Ascending aorta (tissue), 2 donors: Measurements from ENCODE around the gene EDN2. TPM values are rescaled to one million over a fixed set of nuclear protein-coding genes. Genes with fewer than 3 reads are reported as not detected.

Source experiments
- DNase-seq, 2 donors: peaks; one replicate each; pipeline ENCODE4 v3.0.0-alpha.2; 2019; ENCODE audit warnings: low spot score in 2 of 2
- H3K27ac ChIP-seq, 2 donors: fragments of 200-600 bp; sonication (generic); one replicate each; pipeline ENCODE4 v1.5.1; 2016 to 2017; ENCODE audit warnings: mild to moderate bottlenecking in 1 of 2
- H3K27me3 ChIP-seq: fragments of 200-600 bp; sonication (generic); one replicate; pipeline ENCODE4 v1.5.1; 2017
- H3K36me3 ChIP-seq, 2 donors: fragments of 200-600 bp; sonication (generic); one replicate each; pipeline ENCODE4 v1.5.1; 2016
- H3K4me1 ChIP-seq, 2 donors: fragments of 200-600 bp; sonication (generic); one replicate each; pipeline ENCODE4 v1.5.1; 2016 to 2017; ENCODE audit warnings: mild to moderate bottlenecking in 1 of 2
- H3K4me3 ChIP-seq, 2 donors: fragments of 200-600 bp; sonication (generic); one replicate each; pipeline ENCODE4 v1.5.1; 2016 to 2017; ENCODE audit warnings: mild to moderate bottlenecking in 1 of 2
- H3K9me3 ChIP-seq, 2 donors: fragments of 200-600 bp; sonication (generic); one replicate each; pipeline ENCODE4 v1.5.1; 2016
- CTCF ChIP-seq, 3 experiments: fragments of 200-600 bp in 2 of 3; fragments of 450-650 bp in 1 of 3; sonication (generic) in 2 of 3; IDR thresholded peaks; one replicate each; pipeline ENCODE4 v1.5.1; 2016 to 2019; ENCODE audit warnings: antibody characterized with exemption in 3 of 3, mild to moderate bottlenecking in 1 of 3, moderate library complexity in 1 of 3
- intact Hi-C: fragments of 100-400 bp; cut with DNase I; formaldehyde crosslinking; loops from one replicate; pipeline ENCODE4 v1.15.1; 2023
- total RNA-seq: library from RNA; depleted of rRNA; stranded (reverse); fragments of >200 nt; gene quantifications from one replicate; pipeline ENCODE4 v1.1.0, GENCODE V29; 2016

Gene EDN2
- total RNA-seq, 1 donor from 2014 or later: not detected

GRCh38 chr1:41439234-41439633 is 45.2 kb downstream of the EDN2 start:
- Histone ChIP-seq H3K27me3 (no peaks in the 10 kb centered on the region), H3K36me3 (no peaks in the 10 kb centered on the region), H3K27ac (no peak overlapping the region), H3K4me3 (no peak overlapping the region), H3K9me3 (no peaks in the 10 kb centered on the region), H3K4me1 (no peaks in the 10 kb centered on the region)
- DNase-seq: no peak
- intact Hi-C loops: loop anchor here (10.0 kb wide), 1 partner anchor 284 kb away; no protein-coding TSS in a partner anchor
- TF ChIP-seq CTCF (IDR thresholded peaks at IDR 0.05): no peak

- Histone ChIP-seq H3K27ac (no peak overlapping the region), H3K9me3 (no peaks in the 10 kb centered on the region), H3K4me3 (no peak overlapping the region), H3K4me1 (peaks cover 0 to under 1% of the 10 kb centered on the region in 2 donors), H3K36me3 (no peaks in the 10 kb centered on the region), H3K27me3 (no peaks in the 10 kb centered on the region)
- TF ChIP-seq CTCF (IDR thresholded peaks at IDR 0.05): no peak
- no peak for DNase-seq
- intact Hi-C loops: loop anchor here (10.0 kb wide), 1 partner anchor 284 kb away; no protein-coding TSS in a partner anchor
Observed at GRCh38 chr1:41438711-41439110, 45.8 kb downstream of the EDN2 start.

GRCh38 chr1:41437011-41437355 is 47.5 kb downstream of the EDN2 start:
- intact Hi-C loops: loop anchor here (10.0 kb wide), 1 partner anchor 282 kb away; no protein-coding TSS in a partner anchor
- Histone ChIP-seq H3K4me1 (peaks cover 12 to 18% of the 10 kb centered on the region in 2 donors), H3K36me3 (no peaks in the 10 kb centered on the region), H3K27me3 (no peaks in the 10 kb centered on the region), H3K9me3 (no peaks in the 10 kb centered on the region), H3K4me3 (no peak overlapping the region), H3K27ac (no peak overlapping the region)
- no peak for TF ChIP-seq CTCF (IDR thresholded peaks at IDR 0.05)
- DNase-seq: no peak

GRCh38 chr1:41436281-41437010 is 48.0 kb downstream of the EDN2 start:
- Histone ChIP-seq H3K27me3 (no peaks in the 10 kb centered on the region), H3K27ac (no peak overlapping the region), H3K36me3 (no peaks in the 10 kb centered on the region), H3K9me3 (no peaks in the 10 kb centered on the region), H3K4me1 (peaks cover 17 to 23% of the 10 kb centered on the region in 2 donors), H3K4me3 (no peak overlapping the region)
- intact Hi-C loops: loop anchor here (10.0 kb wide), 1 partner anchor 282 kb away; no protein-coding TSS in a partner anchor
- no peak for TF ChIP-seq CTCF (IDR thresholded peaks at IDR 0.05)
- DNase-seq: no peak

- no peaks in the 10 kb centered on the region for H3K9me3 ChIP-seq
- intact Hi-C loops: loop anchor here (10.0 kb wide), 1 partner anchor 281 kb away; no protein-coding TSS in a partner anchor
- peaks cover 22 to 30% of the 10 kb centered on the region in 2 donors for H3K4me1 ChIP-seq
- no peaks in the 10 kb centered on the region for H3K27me3 ChIP-seq
- H3K27ac ChIP-seq: no peak overlapping the region
- H3K36me3 ChIP-seq: no peaks in the 10 kb centered on the region
- no peak for DNase-seq
- no peak overlapping the region for H3K4me3 ChIP-seq
- no peak for TF ChIP-seq CTCF (IDR thresholded peaks at IDR 0.05)
Observed at GRCh38 chr1:41435570-41436178, 48.8 kb downstream of the EDN2 start.
